ENCODE data around the gene ARPC5. TPM values are rescaled to one million over a fixed set of nuclear protein-coding genes. Genes with fewer than 3 reads are reported as not detected.

ARPC5 gene
- total and polyA plus RNA-seq, 9 of the 15 experiments (the other 6 are each of a cell fraction or from before 2014, with no cell fraction given) = 71.8 to 150 (median 91.6) TPM

- TF ChIP-seq RBM14 (IDR thresholded peaks at IDR 0.05; ENCODE audit: borderline replicate concordance, insufficient read depth, low read depth, low read length) (no peak), THRAP3 (IDR thresholded peaks at IDR 0.05; ENCODE audit: borderline replicate concordance) (no peak), UBTF (IDR thresholded peaks at IDR 0.05; ENCODE audit: borderline replicate concordance in 1 of 2, low read depth in 2 of 2, low read length in 2 of 2) (peak; percentile 86 to 88; a peak in 3 of 4 replicates), RNF219 (CRISPR knock-in tag; IDR thresholded peaks at IDR 0.05) (no peak), MED1 (CRISPR knock-in tag; IDR thresholded peaks at IDR 0.05; ENCODE audit: borderline replicate concordance) (no peak), SOX6 (IDR thresholded peaks at IDR 0.05) (no peak), RBM22 (IDR thresholded peaks at IDR 0.05; ENCODE audit: low read depth, low read length, poor library complexity, severe bottlenecking) (peak; percentile 52), ELF4 (CRISPR knock-in tag; IDR thresholded peaks at IDR 0.05) (no peak), PHB (CRISPR knock-in tag; IDR thresholded peaks at IDR 0.05) (peak; percentile 41; the same call in 1 of the 2 replicates), TCF3 (CRISPR knock-in tag; IDR thresholded peaks at IDR 0.05) (no peak), MEIS2 (IDR thresholded peaks at IDR 0.05; ENCODE audit: partially characterized antibody) (no peak), TAF7 (tag; IDR thresholded peaks at IDR 0.05) (no peak), CHD1 (IDR thresholded peaks at IDR 0.05; ENCODE audit: low read length) (peak; percentile 79), MBD1 (CRISPR knock-in tag; IDR thresholded peaks at IDR 0.05) (no peak), SIN3A (IDR thresholded peaks at IDR 0.05; ENCODE audit: borderline replicate concordance in 2 of 2, control insufficient read depth in 1 of 2, low read depth in 2 of 2, low read length in 2 of 2) (0 out of 4 replicates have a peak, but pooled peaks of 1 of the 2 experiments have one; percentile 60), ZNF3 (CRISPR knock-in tag; IDR thresholded peaks at IDR 0.05) (no peak), ZNF239 (CRISPR knock-in tag; IDR thresholded peaks at IDR 0.05) (no peak), ZFP91 (CRISPR knock-in tag; IDR thresholded peaks at IDR 0.05) (no peak), ZNF512 (tag; IDR thresholded peaks at IDR 0.05) (no peak)
These were observed 431 bp downstream of the ARPC5 start (continued) for GRCh38 chr1:183635099-183635605.

Data from K562 (cell line).